Mucosa of rectum (tissue), 2 donors: ENCODE results near the gene IL17RE.
"Not testable (repeated sequence)": the region's sequence is repeated elsewhere in the genome, so short reads cannot be mapped to it uniquely, and the experiment has no call there.

ENCODE experiments used
- H3K27ac ChIP-seq, 2 donors: one replicate each; pipeline ENCODE4 v1.7.0; 2013; ENCODE audit warnings: inconsistent platforms in 2 of 2, low read depth in 2 of 2, low read length in 2 of 2
- H3K27me3 ChIP-seq, 2 donors: one replicate each; pipeline ENCODE4 v1.7.0; 2013; ENCODE audit warnings: low read length in 2 of 2; ENCODE audit not compliant: control insufficient read depth in 2 of 2, insufficient read depth in 2 of 2
- H3K36me3 ChIP-seq, 2 donors: one replicate each; pipeline ENCODE4 v1.7.0; 2013; ENCODE audit warnings: low read length in 2 of 2; ENCODE audit not compliant: control insufficient read depth in 2 of 2, insufficient read depth in 2 of 2
- H3K4me1 ChIP-seq, 2 donors: one replicate each; pipeline ENCODE4 v1.7.0; 2013; ENCODE audit warnings: low read length in 2 of 2, mild to moderate bottlenecking in 1 of 2; ENCODE audit not compliant: control insufficient read depth in 2 of 2, insufficient read depth in 2 of 2
- H3K4me3 ChIP-seq, 2 donors: one replicate each; pipeline ENCODE4 v1.7.0; 2013; ENCODE audit warnings: low read length in 2 of 2
- H3K9ac ChIP-seq, 2 donors: one replicate each; pipeline ENCODE4 v1.7.0; 2013; ENCODE audit warnings: low read length in 2 of 2, low read depth in 1 of 2, mild to moderate bottlenecking in 1 of 2
- H3K9me3 ChIP-seq, 2 donors: one replicate each; pipeline ENCODE4 v1.7.0; 2013; ENCODE audit warnings: low read length in 2 of 2; ENCODE audit not compliant: control insufficient read depth in 2 of 2
- donor health status: healthy.
- donor health status: Normal muscosa, but diverticular disease.

Gene IL17RE, protein sequence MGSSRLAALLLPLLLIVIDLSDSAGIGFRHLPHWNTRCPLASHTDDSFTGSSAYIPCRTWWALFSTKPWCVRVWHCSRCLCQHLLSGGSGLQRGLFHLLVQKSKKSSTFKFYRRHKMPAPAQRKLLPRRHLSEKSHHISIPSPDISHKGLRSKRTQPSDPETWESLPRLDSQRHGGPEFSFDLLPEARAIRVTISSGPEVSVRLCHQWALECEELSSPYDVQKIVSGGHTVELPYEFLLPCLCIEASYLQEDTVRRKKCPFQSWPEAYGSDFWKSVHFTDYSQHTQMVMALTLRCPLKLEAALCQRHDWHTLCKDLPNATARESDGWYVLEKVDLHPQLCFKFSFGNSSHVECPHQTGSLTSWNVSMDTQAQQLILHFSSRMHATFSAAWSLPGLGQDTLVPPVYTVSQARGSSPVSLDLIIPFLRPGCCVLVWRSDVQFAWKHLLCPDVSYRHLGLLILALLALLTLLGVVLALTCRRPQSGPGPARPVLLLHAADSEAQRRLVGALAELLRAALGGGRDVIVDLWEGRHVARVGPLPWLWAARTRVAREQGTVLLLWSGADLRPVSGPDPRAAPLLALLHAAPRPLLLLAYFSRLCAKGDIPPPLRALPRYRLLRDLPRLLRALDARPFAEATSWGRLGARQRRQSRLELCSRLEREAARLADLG

GRCh38 chr3:9902372-9903237, at the start of gene IL17RE:
TSS of gene IL17RE (plus strand) at chr3:9902848. CDS start at chr3:9902933, 85 bp downstream.
- Histone ChIP-seq H3K36me3 (peaks cover 10 to 14% of the 10 kb centered on the region in 2 donors), H3K27ac (peak within 1 kb of the TSS; percentile 82 to 88), H3K27me3 (no peaks in the 10 kb centered on the region), H3K4me3 (peak within 1 kb of the TSS; percentile 77 to 87), H3K4me1 (peaks cover 37 to 51% of the 10 kb centered on the region in 2 donors), H3K9ac (peak within 1 kb of the TSS; percentile 88 to 91), H3K9me3 (no peaks in the 10 kb centered on the region)

DNA sequence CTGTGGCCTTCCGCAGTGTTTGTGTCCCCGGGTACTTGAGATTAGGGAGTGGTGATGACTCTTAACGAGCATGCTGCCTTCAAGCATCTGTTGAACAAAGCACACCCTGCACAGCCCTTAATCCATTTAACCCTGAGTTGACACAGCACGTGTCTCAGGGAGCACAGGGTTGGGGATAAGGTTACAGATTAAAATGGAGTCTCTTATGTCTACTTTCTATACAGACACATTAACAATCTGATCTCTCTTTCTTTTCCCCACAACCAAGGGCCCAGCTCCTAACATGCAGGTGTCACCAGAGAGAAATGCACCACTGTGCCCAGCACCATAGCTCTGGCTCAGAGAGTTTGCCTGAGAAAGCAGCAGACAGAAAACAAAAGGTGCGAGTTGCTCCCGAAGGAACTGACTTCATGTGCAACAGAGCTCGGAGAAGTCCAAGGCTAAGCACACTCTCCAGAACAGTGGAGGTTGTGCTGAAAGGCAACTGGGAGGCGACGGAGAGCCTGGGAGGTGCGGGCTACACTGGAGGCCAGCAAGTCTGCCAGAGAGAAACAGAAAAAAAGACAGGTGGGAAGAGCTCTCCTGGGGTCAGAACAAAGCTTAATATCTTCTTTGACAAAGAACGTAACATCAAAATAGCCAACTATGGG, 48.2 kb upstream of the IL17RE start:
- H3K36me3 ChIP-seq, H3K9ac ChIP-seq, H3K4me1 ChIP-seq, H3K9me3 ChIP-seq, H3K4me3 ChIP-seq, H3K27ac ChIP-seq, H3K27me3 ChIP-seq: not testable (repeated sequence)

DNA sequence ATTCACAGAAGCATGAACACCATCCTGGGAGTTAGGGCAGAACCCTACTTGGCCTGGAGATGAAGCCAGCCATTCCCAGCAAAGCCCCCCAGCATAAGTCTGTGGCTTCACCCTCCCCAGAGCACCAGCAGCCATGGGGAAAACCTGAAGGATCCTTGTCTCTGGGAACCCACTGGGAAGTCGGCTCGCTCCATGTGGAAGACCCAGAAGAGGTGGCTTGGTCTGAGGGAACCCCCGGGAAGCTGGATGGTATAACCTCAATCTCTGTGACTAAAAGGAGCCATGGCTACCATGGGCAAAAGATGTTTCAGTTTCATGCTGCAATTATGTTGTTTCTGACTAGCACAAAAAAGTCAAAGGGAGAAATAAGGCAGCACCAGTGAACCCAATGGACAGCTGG, 47.1 kb upstream of the IL17RE start:
- no peak overlapping the region for H3K9ac ChIP-seq
- H3K4me3 ChIP-seq: no peak overlapping the region
- no peaks in the 10 kb centered on the region for H3K4me1 ChIP-seq
- no peaks in the 10 kb centered on the region for H3K36me3 ChIP-seq
- H3K27me3 ChIP-seq: no peaks in the 10 kb centered on the region
- no peak overlapping the region for H3K27ac ChIP-seq
- H3K9me3 ChIP-seq: no peaks in the 10 kb centered on the region

- Histone ChIP-seq H3K36me3 (no peaks in the 10 kb centered on the region), H3K4me1 (peaks cover 0 to 4% of the 10 kb centered on the region in 2 donors), H3K9ac (no peak overlapping the region), H3K27ac (no peak overlapping the region), H3K27me3 (no peaks in the 10 kb centered on the region), H3K4me3 (no peak overlapping the region), H3K9me3 (no peaks in the 10 kb centered on the region)
Observed at GRCh38 chr3:9859530-9860025, 43.1 kb upstream of the IL17RE start.

GRCh38 chr3:9861201-9861600, 41.4 kb upstream of the IL17RE start:
- H3K4me1 ChIP-seq: peaks cover 0 to 4% of the 10 kb centered on the region in 2 donors
- H3K9ac ChIP-seq: no peak overlapping the region
- no peak overlapping the region for H3K27ac ChIP-seq
- no peaks in the 10 kb centered on the region for H3K9me3 ChIP-seq
- H3K36me3 ChIP-seq: no peaks in the 10 kb centered on the region
- H3K4me3 ChIP-seq: no peak overlapping the region
- H3K27me3 ChIP-seq: no peaks in the 10 kb centered on the region

GRCh38 chr3:9861626-9862130, 41.0 kb upstream of the IL17RE start:
- Histone ChIP-seq H3K27ac (no peak overlapping the region), H3K4me3 (no peak overlapping the region), H3K9me3 (no peaks in the 10 kb centered on the region), H3K36me3 (no peaks in the 10 kb centered on the region), H3K9ac (no peak overlapping the region), H3K4me1 (peaks cover 0 to 4% of the 10 kb centered on the region in 2 donors), H3K27me3 (no peaks in the 10 kb centered on the region)

DNA sequence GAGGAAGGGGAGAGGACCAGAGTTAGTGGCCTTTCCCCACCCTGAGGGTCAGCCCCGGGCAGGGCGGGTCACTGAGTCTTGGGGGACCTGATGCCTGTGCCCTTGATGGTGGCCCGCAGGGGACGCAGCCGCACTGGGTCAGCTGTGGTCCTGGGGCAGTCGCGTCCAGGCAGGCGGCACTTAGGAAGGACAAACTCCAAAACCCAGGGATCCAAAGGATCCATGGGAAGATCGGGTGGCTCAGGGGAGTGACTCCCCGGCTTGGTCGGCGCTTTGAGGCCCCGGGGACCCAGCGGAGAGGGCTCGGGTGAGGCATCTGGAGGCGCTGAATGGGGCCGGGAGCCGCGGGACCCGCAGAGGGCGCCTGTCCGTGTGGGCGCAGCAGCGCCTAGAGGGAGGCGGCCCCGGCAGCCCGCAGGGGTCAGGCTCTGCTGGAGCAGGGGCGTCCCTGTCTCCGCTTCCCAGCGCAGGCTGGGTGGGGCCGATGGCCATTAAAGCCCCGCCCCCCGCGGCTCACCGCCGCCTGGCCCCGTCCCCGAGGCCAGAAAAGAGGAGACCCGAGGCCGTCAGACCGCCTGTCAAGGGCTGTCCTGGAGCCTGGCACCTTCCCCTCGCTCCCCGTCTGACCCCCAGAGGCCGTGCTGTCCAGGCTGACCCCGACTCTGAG, 40.1 kb upstream of the IL17RE start:
- Histone ChIP-seq H3K9ac (peak overlapping the region in 1 of 2 donors; percentile 65), H3K27ac (peak overlapping the region in 1 of 2 donors; percentile 38), H3K4me3 (peak overlapping the region; percentile 48 to 52)

GRCh38 chr3:9863058-9863772, 39.4 kb upstream of the IL17RE start:
- Histone ChIP-seq H3K27ac (no peak overlapping the region), H3K9ac (peak overlapping the region in 1 of 2 donors; percentile 65), H3K36me3 (no peaks in the 10 kb centered on the region), H3K27me3 (no peaks in the 10 kb centered on the region), H3K4me1 (peaks cover 0 to 4% of the 10 kb centered on the region in 2 donors), H3K4me3 (peak overlapping the region; percentile 48 to 52), H3K9me3 (no peaks in the 10 kb centered on the region)

More for the DNA sequence above, 40.1 kb upstream of the IL17RE start:
- H3K36me3 ChIP-seq: no peaks in the 10 kb centered on the region
- H3K9me3 ChIP-seq: no peaks in the 10 kb centered on the region
- peaks cover 0 to 4% of the 10 kb centered on the region in 2 donors for H3K4me1 ChIP-seq
- no peaks in the 10 kb centered on the region for H3K27me3 ChIP-seq
